GM12878 (cell line): ENCODE results near the gene CRIM1. TPM values are rescaled to one million over a fixed set of nuclear protein-coding genes. Genes with fewer than 3 reads are reported as not detected.

ENCODE experiments used
- EZH2 ChIP-seq: IDR thresholded peaks from 2 replicates; pipeline ENCODE4 v1.6.1; 2012; ENCODE audit warnings: low read depth, mild to moderate bottlenecking, control low read depth, inconsistent platforms, low read length, borderline replicate concordance; ENCODE audit not compliant: control insufficient read depth
- IRF3 ChIP-seq: fragments of 450-650 bp; IDR thresholded peaks from 2 replicates; pipeline ENCODE4 v1.6.1; 2014; ENCODE audit warnings: mild to moderate bottlenecking
- TBL1XR1 ChIP-seq: IDR thresholded peaks from 2 replicates; pipeline ENCODE4 v1.6.1; 2012; ENCODE audit warnings: low read depth, low read length, improper control_type of control experiment
- ZNF384 ChIP-seq: IDR thresholded peaks from 2 replicates; pipeline ENCODE4 v1.6.1; 2012; ENCODE audit warnings: low read depth, mild to moderate bottlenecking, low read length, improper control_type of control experiment, borderline replicate concordance
- polyA plus RNA-seq, 11 experiments: library from polyadenylated mRNA; depleted of rRNA in 4 of 11; unstranded in 6 of 11; stranded (reverse) in 5 of 11; fragments of >200 nt; fragmentation: Nextera tagmentation in 4 of 11; fragmentation: Illumina TruSeq in 1 of 11; extraction: Ambion mirVana in 4 of 11; extraction: Trizol in 1 of 11; gene quantifications; 1 replicate in 1 of 11; 2 replicates in 10 of 11; pipeline versions ENCODE4 v1.2.1 to v1.2.3, GENCODE V29; 2011 to 2016; ENCODE audit warnings: inconsistent platforms in 2 of 11, missing spikeins in 2 of 11, low read depth in 1 of 11
- total RNA-seq, 4 experiments: library from RNA; depleted of rRNA in 3 of 4; stranded (reverse); fragments of >200 nt in 3 of 4; fragmentation: Illumina TruSeq in 1 of 4; extraction: Trizol in 1 of 4; gene quantifications; 2 replicates each; pipeline versions ENCODE4 v1.2.1 to v1.2.3, GENCODE V29; 2013 to 2021
- TF ChIP-seq, protein P1 (sequence below): fragments of 450-650 bp; formaldehyde crosslinking; IDR thresholded peaks from 2 replicates; pipeline ENCODE4 v1.4.0; 2020; ENCODE audit warnings: mild to moderate bottlenecking, moderate library complexity

Gene CRIM1
- total and polyA plus RNA-seq, 10 of the 15 experiments (the other 5 are each of a cell fraction or from before 2014, with no cell fraction given): 0.42 to 7.4 (median 3.1) TPM

GRCh38 chr2:36455788-36456187, 100.2 kb downstream of the CRIM1 start (continued):
- TF ChIP-seq ZNF384 (no peak), TBL1XR1 (no peak), EZH2 (no peak), IRF3 (no peak)
- TF ChIP-seq, protein P1, sequence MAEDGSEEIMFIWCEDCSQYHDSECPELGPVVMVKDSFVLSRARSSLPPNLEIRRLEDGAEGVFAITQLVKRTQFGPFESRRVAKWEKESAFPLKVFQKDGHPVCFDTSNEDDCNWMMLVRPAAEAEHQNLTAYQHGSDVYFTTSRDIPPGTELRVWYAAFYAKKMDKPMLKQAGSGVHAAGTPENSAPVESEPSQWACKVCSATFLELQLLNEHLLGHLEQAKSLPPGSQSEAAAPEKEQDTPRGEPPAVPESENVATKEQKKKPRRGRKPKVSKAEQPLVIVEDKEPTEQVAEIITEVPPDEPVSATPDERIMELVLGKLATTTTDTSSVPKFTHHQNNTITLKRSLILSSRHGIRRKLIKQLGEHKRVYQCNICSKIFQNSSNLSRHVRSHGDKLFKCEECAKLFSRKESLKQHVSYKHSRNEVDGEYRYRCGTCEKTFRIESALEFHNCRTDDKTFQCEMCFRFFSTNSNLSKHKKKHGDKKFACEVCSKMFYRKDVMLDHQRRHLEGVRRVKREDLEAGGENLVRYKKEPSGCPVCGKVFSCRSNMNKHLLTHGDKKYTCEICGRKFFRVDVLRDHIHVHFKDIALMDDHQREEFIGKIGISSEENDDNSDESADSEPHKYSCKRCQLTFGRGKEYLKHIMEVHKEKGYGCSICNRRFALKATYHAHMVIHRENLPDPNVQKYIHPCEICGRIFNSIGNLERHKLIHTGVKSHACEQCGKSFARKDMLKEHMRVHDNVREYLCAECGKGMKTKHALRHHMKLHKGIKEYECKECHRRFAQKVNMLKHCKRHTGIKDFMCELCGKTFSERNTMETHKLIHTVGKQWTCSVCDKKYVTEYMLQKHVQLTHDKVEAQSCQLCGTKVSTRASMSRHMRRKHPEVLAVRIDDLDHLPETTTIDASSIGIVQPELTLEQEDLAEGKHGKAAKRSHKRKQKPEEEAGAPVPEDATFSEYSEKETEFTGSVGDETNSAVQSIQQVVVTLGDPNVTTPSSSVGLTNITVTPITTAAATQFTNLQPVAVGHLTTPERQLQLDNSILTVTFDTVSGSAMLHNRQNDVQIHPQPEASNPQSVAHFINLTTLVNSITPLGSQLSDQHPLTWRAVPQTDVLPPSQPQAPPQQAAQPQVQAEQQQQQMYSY (CRISPR knock-in tag): no peak
